IMR-90 (cell line): ENCODE data around the gene ADAM30. TPM values are rescaled to one million over a fixed set of nuclear protein-coding genes. Genes with fewer than 3 reads are reported as not detected.

Source experiments
- ATAC-seq: fragments of 200-7000 bp; cut with Tn5 transposase; 2 replicates; pipeline ENCODE4 v1.9.1; 2020; ENCODE audit warnings: low read depth, mild to moderate bottlenecking, moderate library complexity
- BruUV-seq: library from RNA; stranded (reverse); fragments of 400-500 nt; replicated peaks from 2 replicates; lab custom pipeline; 2021; lab: Mats Ljungman, UMichigan
- CTCF ChIA-PET: fragments of 300-600 bp; formaldehyde crosslinking; extraction: SDS; loops from one replicate; lab custom pipeline; 2021; ENCODE audit warnings: antibody characterized with exemption; lab: Yijun Ruan, JAX
- POLR2A ChIA-PET: fragments of 300-600 bp; sonication (Branson Sonifier 250); formaldehyde crosslinking; loops from one replicate; lab custom pipeline; 2022; ENCODE audit warnings: antibody characterized with exemption; ENCODE audit not compliant: unreplicated experiment; lab: Charles Lee
- DNase-seq: peaks from one replicate; pipeline ENCODE4 v3.0.0; 2013
- H2AFZ ChIP-seq: replicated peaks from 2 replicates; pipeline ENCODE3; 2013; ENCODE audit warnings: low read length, mild to moderate bottlenecking; ENCODE audit not compliant: poor library complexity
- H2AK5ac ChIP-seq: 2 replicates; pipeline ENCODE4 v1.6.1; 2013; ENCODE audit warnings: low read depth, low read length, inconsistent platforms
- H2AK9ac ChIP-seq: replicated peaks from 2 replicates; pipeline ENCODE3; 2013; ENCODE audit warnings: mild to moderate bottlenecking, low read depth, low read length, moderate library complexity; ENCODE audit not compliant: poor library complexity
- H2BK120ac ChIP-seq: 2 replicates; pipeline ENCODE4 v1.6.1; 2013; ENCODE audit warnings: low read depth, low read length, inconsistent platforms
- H2BK15ac ChIP-seq: 3 replicates; pipeline ENCODE4 v1.6.1; 2013; ENCODE audit warnings: low read depth, low read length, inconsistent platforms
- H2BK20ac ChIP-seq: 2 replicates; pipeline ENCODE4 v1.6.1; 2013; ENCODE audit warnings: low read depth, mild to moderate bottlenecking, inconsistent platforms, low read length, moderate library complexity
- H2BK5ac ChIP-seq: 2 replicates; pipeline ENCODE4 v1.6.1; 2013; ENCODE audit warnings: mild to moderate bottlenecking, low read depth, low read length, inconsistent platforms; ENCODE audit not compliant: poor library complexity, severe bottlenecking
- H3K14ac ChIP-seq: replicated peaks from 2 replicates; pipeline ENCODE4 v1.6.1; 2013; ENCODE audit warnings: low read depth, low read length, inconsistent platforms
- H3K18ac ChIP-seq: 2 replicates; pipeline ENCODE4 v1.6.1; 2013; ENCODE audit warnings: low read depth, low read length, control low read depth
- H3K23ac ChIP-seq: 2 replicates; pipeline ENCODE4 v1.6.1; 2013; ENCODE audit warnings: low read depth, low read length, inconsistent platforms
- H3K27ac ChIP-seq: 2 replicates; pipeline ENCODE4 v1.5.1; 2013; ENCODE audit warnings: mild to moderate bottlenecking, control low read depth, low read length; ENCODE audit not compliant: insufficient read depth
- H3K27me3 ChIP-seq: 2 replicates; pipeline ENCODE4 v1.6.1; 2013; ENCODE audit warnings: low read length; ENCODE audit not compliant: control insufficient read depth, insufficient read depth
- H3K36me3 ChIP-seq: 2 replicates; pipeline ENCODE4 v1.6.1; 2013; ENCODE audit warnings: low read length, mixed read lengths; ENCODE audit not compliant: control insufficient read depth, insufficient read depth
- H3K4ac ChIP-seq: 2 replicates; pipeline ENCODE4 v1.6.1; 2013; ENCODE audit warnings: low read depth, low read length, inconsistent platforms
- H3K4me1 ChIP-seq: 2 replicates; pipeline ENCODE4 v1.6.1; 2013; ENCODE audit warnings: low read length, mixed read lengths; ENCODE audit not compliant: control insufficient read depth, insufficient read depth
- H3K4me2 ChIP-seq: 2 replicates; pipeline ENCODE4 v1.6.1; 2013; ENCODE audit warnings: low read depth, mild to moderate bottlenecking, control low read depth, low read length, moderate library complexity
- H3K4me3 ChIP-seq: 2 replicates; pipeline ENCODE4 v1.5.1; 2013; ENCODE audit warnings: low read depth, mild to moderate bottlenecking, control low read depth, low read length, moderate library complexity; ENCODE audit not compliant: insufficient read depth
- H3K56ac ChIP-seq: 2 replicates; pipeline ENCODE4 v1.6.1; 2013; ENCODE audit warnings: low read length, inconsistent platforms; ENCODE audit not compliant: insufficient read depth; ENCODE audit errors: extremely low read depth
- H3K79me1 ChIP-seq, 2 experiments: 2 replicates each; pipeline ENCODE4 v1.6.1; 2013; ENCODE audit warnings: low read length in 2 of 2, inconsistent platforms in 1 of 2, low read depth in 1 of 2
- H3K9ac ChIP-seq: 2 replicates; pipeline ENCODE4 v1.6.1; 2013; ENCODE audit warnings: low read depth, low read length, control low read depth
- H3K9me1 ChIP-seq: 2 replicates; pipeline ENCODE4 v1.6.1; 2013; ENCODE audit warnings: low read length, inconsistent platforms; ENCODE audit not compliant: insufficient read depth
- H3K9me3 ChIP-seq: 2 replicates; pipeline ENCODE4 v1.6.1; 2013; ENCODE audit warnings: low read length; ENCODE audit not compliant: control insufficient read depth, insufficient read depth
- H4K20me1 ChIP-seq: 2 replicates; pipeline ENCODE4 v1.6.1; 2013; ENCODE audit warnings: low read length, inconsistent platforms; ENCODE audit not compliant: insufficient read depth
- H4K5ac ChIP-seq: 2 replicates; pipeline ENCODE4 v1.6.1; 2013; ENCODE audit warnings: mild to moderate bottlenecking, low read depth, low read length, control low read depth
- H4K8ac ChIP-seq, 2 experiments: 2 replicates each; pipeline ENCODE4 v1.6.1; 2013; ENCODE audit warnings: low read depth in 2 of 2, low read length in 2 of 2, control low read depth in 1 of 2, inconsistent platforms in 1 of 2
- H4K91ac ChIP-seq: 2 replicates; pipeline ENCODE4 v1.6.1; 2013; ENCODE audit warnings: low read depth, low read length, inconsistent platforms; ENCODE audit not compliant: insufficient read depth
- RAD21 ChIP-seq: IDR thresholded peaks from 2 replicates; pipeline ENCODE4 v1.6.1; 2012; ENCODE audit warnings: low read length, improper control_type of control experiment
- WGBS, 2 experiments: methylation state at CpG; one replicate each; pipeline versions ENCODE4 v1.1.5 to v1.1.7; 2013; ENCODE audit warnings: missing lambda C conversion rate in 2 of 2; ENCODE audit not compliant: insufficient read length in 1 of 2; ENCODE audit errors: extremely low coverage in 2 of 2; 5-methylcytosine and 5-hydroxymethylcytosine counted together
- dilution Hi-C: fragments of 300-500 bp; cut with HindIII; formaldehyde crosslinking; loops from one replicate; pipeline ENCODE4 v1.14.3; 2018; ENCODE audit warnings: low sequenced_read_pairs; ENCODE audit not compliant: unreplicated experiment
- in situ Hi-C: fragments of 300-500 bp; cut with MboI; formaldehyde crosslinking; loops from 3 replicates; pipeline ENCODE4 v1.14.3; 2019; ENCODE audit warnings: low sequenced_read_pairs, inconsistent platforms, mixed read lengths
- intact Hi-C: fragments of 100-400 bp; cut with micrococcal nuclease; formaldehyde crosslinking; loops from 2 replicates; pipeline ENCODE4 v1.10.0; 2022
- polyA plus RNA-seq, 3 experiments: library from polyadenylated mRNA; depleted of rRNA; stranded (reverse); fragments of >200 nt; gene quantifications; 2 replicates each; pipeline ENCODE4 v1.2.3, GENCODE V29; 2012; ENCODE audit warnings: low replicate concordance in 1 of 3
- total RNA-seq: library from RNA; depleted of rRNA; stranded (reverse); fragments of >200 nt; gene quantifications from 2 replicates; pipeline ENCODE4 v1.2.3, GENCODE V29; 2012

ADAM30 gene
- total and polyA plus RNA-seq, 2 of the 4 experiments (the other 2 are of a cell fraction), result not detected

- H3K4me1 ChIP-seq, result no peaks in the 10 kb centered on the region
- peaks cover 17% of the 10 kb centered on the region; the same call in 1 of the 2 replicates for H3K9me1 ChIP-seq
- TF ChIP-seq RAD21, result no peak
- H2AK5ac ChIP-seq, result no peak overlapping the region
- H3K9me3 ChIP-seq, result no peaks in the 10 kb centered on the region
- ATAC-seq, result no peak
- no peak for DNase-seq
- no peak overlapping the region for H3K4ac ChIP-seq
- no peak overlapping the region for H4K5ac ChIP-seq
- CTCF ChIA-PET, result no interaction called here
- dilution Hi-C loops, result no loop called here
- peaks cover 65% of the 10 kb centered on the region for H3K36me3 ChIP-seq
- H3K79me1 ChIP-seq, result peaks cover 3 to 10% of the 10 kb centered on the region in 2 experiments; a peak in 2 of 4 replicates
- H3K4me2 ChIP-seq, result no peak overlapping the region
- H3K27me3 ChIP-seq, result no peaks in the 10 kb centered on the region
- H4K91ac ChIP-seq, result no peak overlapping the region
- H2AFZ ChIP-seq, result no peak overlapping the region
- no peak overlapping the region for H3K4me3 ChIP-seq
- no peak overlapping the region for H3K18ac ChIP-seq
- no peak overlapping the region for H3K9ac ChIP-seq
- no peak overlapping the region for H2BK15ac ChIP-seq
- H3K27ac ChIP-seq, result no peak overlapping the region
- H4K8ac ChIP-seq, result no peak overlapping the region
- no peak overlapping the region for H2AK9ac ChIP-seq
- no peak overlapping the region for H2BK120ac ChIP-seq
- no peak overlapping the region for H2BK5ac ChIP-seq
- H3K56ac ChIP-seq, result no peak overlapping the region
- intact Hi-C loops, result no loop called here
- 71% methylated on average over 2 of the region's 7 CpGs; no CpG with 5 or more reads in 1 of the 2 experiments for WGBS, 2 experiments
- H4K20me1 ChIP-seq, result no peaks in the 10 kb centered on the region
- H2BK20ac ChIP-seq, result no peak overlapping the region
- in situ Hi-C loops, result no loop called here
- no peak overlapping the region for H3K23ac ChIP-seq
- BruUV-seq, result no TSS peak
- H3K14ac ChIP-seq, result no peak overlapping the region
- POLR2A ChIA-PET, result no interaction called here
Observed at GRCh38 chr1:119918301-119918700, 22.0 kb upstream of the ADAM30 start.
